ENCODE measurements around the gene IER5L. TPM values are rescaled to one million over a fixed set of nuclear protein-coding genes. Genes with fewer than 3 reads are reported as not detected.

Gene IER5L
- total and polyA plus RNA-seq, 9 of the 15 experiments (the other 6 are each of a cell fraction or from before 2014, with no cell fraction given): 0.14 to 11.9 (median 0.52) TPM

DNA sequence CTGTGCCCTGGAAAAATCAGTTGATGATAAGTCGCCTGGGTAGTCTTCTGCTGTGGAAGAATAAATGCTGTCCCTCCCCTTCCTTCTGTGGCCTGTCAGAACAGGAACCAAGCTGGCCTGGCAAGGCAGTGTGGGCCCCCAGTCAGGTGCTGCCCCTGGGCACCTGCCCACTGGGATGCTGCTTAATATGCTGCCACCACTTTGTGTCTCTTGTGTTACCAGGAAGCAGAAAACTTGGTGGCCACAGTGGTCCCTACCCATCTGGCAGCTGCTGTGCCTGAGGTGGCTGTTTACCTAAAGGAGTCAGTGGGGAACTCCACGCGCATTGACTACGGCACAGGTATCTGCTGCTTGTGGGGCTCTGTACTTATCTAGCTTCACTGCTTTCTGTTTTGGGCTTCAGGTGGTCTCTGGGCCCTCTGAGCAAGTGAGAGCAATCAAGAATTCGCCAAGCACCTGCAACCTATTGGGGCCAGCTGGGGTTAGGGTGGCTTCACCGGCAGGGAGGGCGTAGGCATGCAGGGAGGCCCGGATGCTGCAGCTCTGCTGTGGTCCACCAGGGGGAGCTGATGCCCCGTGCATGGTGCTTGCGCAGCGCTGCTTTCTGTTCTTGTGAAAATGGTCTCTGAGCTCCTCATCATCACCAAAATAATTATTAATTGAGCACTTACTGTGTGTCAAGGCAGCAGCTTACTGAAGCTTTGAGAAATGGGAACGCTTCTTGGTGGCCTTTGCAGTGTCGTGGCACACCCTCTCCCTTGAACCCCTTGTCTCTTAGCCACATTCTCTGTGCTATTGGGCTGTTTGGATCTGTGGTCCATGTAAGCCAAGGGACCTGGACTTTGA lies 46.5 kb downstream of the IER5L start (continued):
- TF ChIP-seq, protein P1, sequence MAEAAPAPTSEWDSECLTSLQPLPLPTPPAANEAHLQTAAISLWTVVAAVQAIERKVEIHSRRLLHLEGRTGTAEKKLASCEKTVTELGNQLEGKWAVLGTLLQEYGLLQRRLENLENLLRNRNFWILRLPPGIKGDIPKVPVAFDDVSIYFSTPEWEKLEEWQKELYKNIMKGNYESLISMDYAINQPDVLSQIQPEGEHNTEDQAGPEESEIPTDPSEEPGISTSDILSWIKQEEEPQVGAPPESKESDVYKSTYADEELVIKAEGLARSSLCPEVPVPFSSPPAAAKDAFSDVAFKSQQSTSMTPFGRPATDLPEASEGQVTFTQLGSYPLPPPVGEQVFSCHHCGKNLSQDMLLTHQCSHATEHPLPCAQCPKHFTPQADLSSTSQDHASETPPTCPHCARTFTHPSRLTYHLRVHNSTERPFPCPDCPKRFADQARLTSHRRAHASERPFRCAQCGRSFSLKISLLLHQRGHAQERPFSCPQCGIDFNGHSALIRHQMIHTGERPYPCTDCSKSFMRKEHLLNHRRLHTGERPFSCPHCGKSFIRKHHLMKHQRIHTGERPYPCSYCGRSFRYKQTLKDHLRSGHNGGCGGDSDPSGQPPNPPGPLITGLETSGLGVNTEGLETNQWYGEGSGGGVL (CRISPR knock-in tag; IDR thresholded peaks at IDR 0.05): no peak
- TF ChIP-seq, protein P2, sequence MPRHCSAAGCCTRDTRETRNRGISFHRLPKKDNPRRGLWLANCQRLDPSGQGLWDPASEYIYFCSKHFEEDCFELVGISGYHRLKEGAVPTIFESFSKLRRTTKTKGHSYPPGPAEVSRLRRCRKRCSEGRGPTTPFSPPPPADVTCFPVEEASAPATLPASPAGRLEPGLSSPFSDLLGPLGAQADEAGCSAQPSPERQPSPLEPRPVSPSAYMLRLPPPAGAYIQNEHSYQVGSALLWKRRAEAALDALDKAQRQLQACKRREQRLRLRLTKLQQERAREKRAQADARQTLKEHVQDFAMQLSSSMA (CRISPR knock-in tag; IDR thresholded peaks at IDR 0.05): no peak
- peak; percentile 21; the same call in 1 of the 2 replicates for TF ChIP-seq HCFC1 (IDR thresholded peaks at IDR 0.05; ENCODE audit: low read depth, low read length)
- no peak for TF ChIP-seq EGR1 (conservative IDR thresholded peaks at IDR 0.05)
- no peak for TF ChIP-seq BMI1 (IDR thresholded peaks at IDR 0.05; ENCODE audit: low read length)
- TF ChIP-seq, protein P3, sequence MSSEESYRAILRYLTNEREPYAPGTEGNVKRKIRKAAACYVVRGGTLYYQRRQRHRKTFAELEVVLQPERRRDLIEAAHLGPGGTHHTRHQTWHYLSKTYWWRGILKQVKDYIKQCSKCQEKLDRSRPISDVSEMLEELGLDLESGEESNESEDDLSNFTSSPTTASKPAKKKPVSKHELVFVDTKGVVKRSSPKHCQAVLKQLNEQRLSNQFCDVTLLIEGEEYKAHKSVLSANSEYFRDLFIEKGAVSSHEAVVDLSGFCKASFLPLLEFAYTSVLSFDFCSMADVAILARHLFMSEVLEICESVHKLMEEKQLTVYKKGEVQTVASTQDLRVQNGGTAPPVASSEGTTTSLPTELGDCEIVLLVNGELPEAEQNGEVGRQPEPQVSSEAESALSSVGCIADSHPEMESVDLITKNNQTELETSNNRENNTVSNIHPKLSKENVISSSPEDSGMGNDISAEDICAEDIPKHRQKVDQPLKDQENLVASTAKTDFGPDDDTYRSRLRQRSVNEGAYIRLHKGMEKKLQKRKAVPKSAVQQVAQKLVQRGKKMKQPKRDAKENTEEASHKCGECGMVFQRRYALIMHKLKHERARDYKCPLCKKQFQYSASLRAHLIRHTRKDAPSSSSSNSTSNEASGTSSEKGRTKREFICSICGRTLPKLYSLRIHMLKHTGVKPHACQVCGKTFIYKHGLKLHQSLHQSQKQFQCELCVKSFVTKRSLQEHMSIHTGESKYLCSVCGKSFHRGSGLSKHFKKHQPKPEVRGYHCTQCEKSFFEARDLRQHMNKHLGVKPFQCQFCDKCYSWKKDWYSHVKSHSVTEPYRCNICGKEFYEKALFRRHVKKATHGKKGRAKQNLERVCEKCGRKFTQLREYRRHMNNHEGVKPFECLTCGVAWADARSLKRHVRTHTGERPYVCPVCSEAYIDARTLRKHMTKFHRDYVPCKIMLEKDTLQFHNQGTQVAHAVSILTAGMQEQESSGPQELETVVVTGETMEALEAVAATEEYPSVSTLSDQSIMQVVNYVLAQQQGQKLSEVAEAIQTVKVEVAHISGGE (CRISPR knock-in tag; IDR thresholded peaks at IDR 0.05): no peak
- no peak for TF ChIP-seq TCFL5 (CRISPR knock-in tag; conservative IDR thresholded peaks at IDR 0.05)
- TF ChIP-seq, protein P4, sequence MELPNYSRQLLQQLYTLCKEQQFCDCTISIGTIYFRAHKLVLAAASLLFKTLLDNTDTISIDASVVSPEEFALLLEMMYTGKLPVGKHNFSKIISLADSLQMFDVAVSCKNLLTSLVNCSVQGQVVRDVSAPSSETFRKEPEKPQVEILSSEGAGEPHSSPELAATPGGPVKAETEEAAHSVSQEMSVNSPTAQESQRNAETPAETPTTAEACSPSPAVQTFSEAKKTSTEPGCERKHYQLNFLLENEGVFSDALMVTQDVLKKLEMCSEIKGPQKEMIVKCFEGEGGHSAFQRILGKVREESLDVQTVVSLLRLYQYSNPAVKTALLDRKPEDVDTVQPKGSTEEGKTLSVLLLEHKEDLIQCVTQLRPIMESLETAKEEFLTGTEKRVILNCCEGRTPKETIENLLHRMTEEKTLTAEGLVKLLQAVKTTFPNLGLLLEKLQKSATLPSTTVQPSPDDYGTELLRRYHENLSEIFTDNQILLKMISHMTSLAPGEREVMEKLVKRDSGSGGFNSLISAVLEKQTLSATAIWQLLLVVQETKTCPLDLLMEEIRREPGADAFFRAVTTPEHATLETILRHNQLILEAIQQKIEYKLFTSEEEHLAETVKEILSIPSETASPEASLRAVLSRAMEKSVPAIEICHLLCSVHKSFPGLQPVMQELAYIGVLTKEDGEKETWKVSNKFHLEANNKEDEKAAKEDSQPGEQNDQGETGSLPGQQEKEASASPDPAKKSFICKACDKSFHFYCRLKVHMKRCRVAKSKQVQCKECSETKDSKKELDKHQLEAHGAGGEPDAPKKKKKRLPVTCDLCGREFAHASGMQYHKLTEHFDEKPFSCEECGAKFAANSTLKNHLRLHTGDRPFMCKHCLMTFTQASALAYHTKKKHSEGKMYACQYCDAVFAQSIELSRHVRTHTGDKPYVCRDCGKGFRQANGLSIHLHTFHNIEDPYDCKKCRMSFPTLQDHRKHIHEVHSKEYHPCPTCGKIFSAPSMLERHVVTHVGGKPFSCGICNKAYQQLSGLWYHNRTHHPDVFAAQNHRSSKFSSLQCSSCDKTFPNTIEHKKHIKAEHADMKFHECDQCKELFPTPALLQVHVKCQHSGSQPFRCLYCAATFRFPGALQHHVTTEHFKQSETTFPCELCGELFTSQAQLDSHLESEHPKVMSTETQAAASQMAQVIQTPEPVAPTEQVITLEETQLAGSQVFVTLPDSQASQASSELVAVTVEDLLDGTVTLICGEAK (IDR thresholded peaks at IDR 0.05): no peak
- TF ChIP-seq, protein P4 (CRISPR knock-in tag; IDR thresholded peaks at IDR 0.05): no peak
- TF ChIP-seq ZNF785 (CRISPR knock-in tag; IDR thresholded peaks at IDR 0.05): no peak
- no peak for TF ChIP-seq ZNF586 (CRISPR knock-in tag; conservative IDR thresholded peaks at IDR 0.05)

All from K562 (cell line).